Inflammatory macrophage treated with lipopolysaccharide for 1 hour (primary cell): ENCODE measurements around the gene TMEM131L.
"Not testable (repeated sequence)": the region's sequence is repeated elsewhere in the genome, so short reads cannot be mapped to it uniquely, and the experiment has no call there.

ENCODE experiments used
- DNase-seq, 2 donors: peaks; one replicate each; pipeline ENCODE4 v3.0.0-alpha.2; 2020 to 2022

Gene TMEM131L

DNA sequence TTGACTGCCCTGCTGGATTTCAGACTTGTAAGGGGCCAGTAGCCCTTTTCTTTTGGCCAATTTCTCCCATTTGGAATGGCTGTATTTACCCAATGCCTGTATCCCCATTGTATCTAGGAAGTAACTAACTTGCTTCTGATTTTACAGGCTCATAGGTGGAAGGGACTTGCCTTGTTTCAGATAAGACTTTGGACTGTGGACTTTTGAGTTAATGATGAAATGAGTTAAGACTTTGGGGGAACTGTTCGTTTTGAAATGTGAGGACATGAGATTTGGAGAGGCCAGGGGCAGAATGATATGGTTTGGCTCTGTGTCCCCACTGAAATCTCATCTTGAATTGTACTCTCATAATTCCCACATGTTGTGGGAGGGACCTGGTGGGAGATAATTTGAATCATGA, 200.3 kb downstream of the TMEM131L start:
- DNase-seq = not testable (repeated sequence)

DNA sequence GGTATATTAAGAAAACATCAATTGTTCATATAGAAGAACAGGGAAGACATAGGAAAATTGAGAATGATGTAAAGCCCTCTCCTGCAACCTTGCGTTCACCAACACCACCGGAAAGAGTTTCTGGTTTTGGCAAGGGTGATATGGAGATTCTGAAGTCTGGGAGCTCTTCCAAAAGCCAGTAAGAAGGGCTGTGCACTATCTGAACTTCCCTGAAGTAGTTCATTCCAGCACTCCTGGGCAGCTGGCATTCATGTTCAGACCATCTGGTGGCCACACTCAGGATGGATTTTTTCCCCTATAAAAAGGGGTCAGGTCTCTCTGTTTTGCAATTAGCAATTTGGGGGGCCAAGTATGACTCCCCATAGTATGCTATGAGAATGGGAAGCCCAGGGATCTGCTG, 202.5 kb downstream of the TMEM131L start:
- no peak for DNase-seq

DNA sequence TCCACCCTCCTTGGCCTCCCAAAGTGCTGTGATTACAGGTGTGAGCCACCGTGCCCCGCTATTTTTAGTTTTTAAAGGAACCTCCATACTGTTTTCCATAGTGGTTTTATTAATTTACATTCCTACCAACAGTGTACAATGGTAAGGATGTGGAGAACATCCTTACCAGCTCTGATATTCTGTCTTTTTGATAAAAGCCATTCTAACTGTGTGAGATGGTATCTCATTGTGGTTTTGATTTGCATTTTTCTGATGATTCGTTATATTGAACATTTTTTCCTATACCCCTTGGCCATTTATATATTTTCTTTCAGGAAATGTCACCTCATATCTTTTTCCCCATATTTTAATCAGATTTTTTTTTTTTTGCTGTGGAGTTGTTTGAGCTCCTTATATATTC, 203.7 kb downstream of the TMEM131L start:
- DNase-seq = no peak

DNA sequence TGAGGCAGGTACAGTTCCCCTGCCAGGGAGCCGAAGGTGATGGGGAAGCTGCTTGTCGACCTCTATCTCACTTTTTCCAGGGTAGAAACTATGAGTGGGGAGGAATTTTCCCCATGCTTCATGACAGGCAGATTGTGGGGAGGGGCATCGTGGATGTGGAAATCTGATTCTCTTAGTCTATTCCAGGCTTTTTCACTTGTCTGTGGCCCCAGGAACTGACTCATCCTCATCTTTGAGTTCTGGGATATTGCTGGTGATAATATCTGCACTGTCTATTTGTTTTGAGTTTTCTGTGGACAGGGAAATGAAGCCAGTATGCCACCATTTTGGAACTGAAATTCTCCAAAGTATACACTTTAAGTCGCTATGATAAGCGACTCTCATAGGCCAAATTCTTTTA, 210.3 kb downstream of the TMEM131L start:
- no peak for DNase-seq

DNA sequence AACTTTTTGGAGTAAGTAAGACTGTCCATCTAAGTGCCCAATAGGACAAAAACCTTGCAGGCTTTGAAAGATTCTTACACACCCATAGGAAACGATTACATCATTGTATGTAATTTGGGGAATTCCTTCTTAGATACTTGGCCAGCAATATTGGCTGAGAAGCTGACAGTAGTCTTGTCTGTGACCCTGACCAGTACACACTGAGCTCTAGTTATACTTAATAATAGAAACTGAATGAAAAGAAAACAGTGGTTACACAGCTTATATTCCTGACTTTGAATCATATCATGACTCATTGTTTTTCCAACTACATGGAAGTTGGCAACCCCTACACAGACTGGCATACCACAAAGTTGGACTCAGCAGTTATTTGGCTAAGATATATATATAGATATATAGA, 210.8 kb downstream of the TMEM131L start:
- peak; percentile 94 to 95 for DNase-seq

DNA sequence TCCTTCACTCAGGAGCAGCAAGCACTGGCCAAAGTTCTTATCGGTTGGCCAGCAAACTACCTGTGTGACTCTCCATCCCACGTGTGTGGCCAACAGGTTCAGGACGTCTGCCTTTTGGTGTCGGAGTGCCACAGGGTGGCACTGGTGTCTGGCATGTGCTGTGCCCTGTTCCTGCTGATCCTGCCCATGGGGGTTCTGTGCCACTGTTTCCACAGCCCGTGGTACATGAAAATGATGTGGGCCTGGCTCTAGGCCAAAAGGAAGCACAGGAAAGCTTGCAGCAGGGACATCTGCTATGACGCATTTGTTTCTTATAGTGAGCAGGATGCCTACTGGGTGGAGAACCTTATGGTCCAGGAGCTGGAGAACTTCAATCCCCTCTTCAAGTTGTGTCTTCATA, 213.3 kb downstream of the TMEM131L start:
- peak in 1 of 2 donors; percentile 42 for DNase-seq

DNA sequence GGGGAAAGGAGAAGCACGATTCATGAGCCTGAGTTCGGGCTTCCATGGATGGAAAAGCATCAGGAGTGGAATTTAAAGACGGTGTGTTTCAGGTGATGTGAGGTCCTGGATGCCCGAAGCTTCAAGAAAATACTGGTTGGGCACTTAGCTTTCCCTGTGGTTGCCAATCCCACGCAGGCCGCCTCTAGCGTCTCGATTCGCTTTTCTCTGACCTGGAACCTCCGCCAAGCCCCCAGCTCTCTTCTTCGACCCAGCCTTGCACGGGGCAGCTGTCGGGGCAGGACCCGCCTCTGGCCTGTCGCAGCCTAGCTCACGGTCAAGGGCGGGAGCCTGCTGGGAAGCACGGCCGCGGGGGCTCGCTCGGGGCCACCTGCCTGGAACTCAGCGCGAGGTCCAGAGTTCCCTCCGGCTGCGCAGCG, 217.6 kb downstream of the TMEM131L start:
- DNase-seq = no peak

DNA sequence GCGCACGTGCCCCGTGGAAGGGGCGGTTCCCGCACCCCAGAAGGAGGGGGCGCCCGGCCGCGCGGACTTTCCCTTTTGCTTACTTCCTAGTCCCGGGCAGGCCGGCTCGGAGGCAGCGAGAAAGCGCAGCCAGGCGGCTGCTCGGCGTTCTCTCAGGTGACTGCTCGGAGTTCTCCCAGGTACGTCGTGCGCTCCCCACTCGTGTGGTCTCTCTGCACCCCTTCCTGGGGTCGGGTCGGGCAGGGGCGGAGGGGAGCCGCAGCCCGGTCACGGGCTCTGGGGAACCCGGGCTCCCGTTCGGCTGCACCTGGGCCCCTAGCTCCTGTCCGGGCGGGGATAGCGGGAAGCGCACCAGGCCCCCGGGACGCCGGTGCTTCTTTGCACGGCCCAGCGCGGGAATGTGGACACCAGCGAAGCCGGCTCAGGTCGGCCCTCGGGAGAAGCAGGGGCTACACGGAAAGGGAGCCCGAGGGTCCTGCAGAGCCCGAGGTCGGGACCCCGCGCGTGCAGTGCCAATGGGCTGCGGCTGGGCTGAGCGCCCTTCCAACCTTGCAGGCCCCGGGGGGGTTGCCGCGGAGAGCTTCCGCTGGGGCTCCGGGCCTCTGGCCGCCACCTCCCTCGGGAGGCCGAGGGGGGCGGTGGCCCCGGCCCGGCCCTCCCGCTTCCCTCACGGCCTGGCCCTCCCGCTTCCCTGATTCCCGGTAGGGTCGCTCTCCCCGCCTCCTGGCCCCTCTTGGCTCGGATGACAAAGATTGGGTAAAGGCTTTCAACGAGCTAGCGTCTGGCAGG, 218.2 kb downstream of the TMEM131L start, which contains the start of gene TLR2:
Gene TLR2, plus strand, starts transcription at position 99 of the 789 bp plus-strand sequence. CDS start 18,628 bp downstream, outside the sequence.
- peak; percentile 71 to 77 for DNase-seq

DNA sequence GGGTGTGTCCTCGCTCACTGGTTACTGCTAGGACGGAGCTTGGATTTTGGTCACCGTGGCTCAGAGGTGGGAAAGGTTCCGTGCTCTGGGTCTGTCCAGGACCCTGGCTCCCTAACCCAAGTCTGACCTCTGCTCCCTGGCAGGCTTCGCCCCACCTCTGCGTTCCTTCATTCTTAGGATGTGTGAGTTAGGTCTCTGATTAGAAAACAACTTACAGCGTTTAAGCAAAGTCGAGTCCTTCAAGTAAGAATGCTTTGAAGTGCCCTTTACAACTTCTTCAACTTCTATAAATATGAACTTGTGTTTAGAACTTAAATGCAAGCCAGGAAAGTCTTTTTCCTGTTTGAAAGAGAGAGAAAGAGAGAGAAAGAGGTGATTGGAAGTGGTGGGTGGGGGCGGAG, 218.8 kb downstream of the TMEM131L start:
- DNase-seq = peak in 1 of 2 donors; percentile 23
